B cell (primary cell): ENCODE data around the gene GCN1. TPM values are rescaled to one million over a fixed set of nuclear protein-coding genes. Genes with fewer than 3 reads are reported as not detected.

Experiments
- ATAC-seq: fragments of 200-7000 bp; cut with Tn5 transposase; one replicate; pipeline ENCODE4 v1.10.0; 2021; ENCODE audit warnings: low read depth, mild to moderate bottlenecking, moderate number of reproducible peaks, moderate library complexity
- CTCF ChIA-PET: fragments of 350-600 bp; sonication (Branson Sonifier 250); formaldehyde crosslinking; loops from one replicate; lab custom pipeline; 2021; ENCODE audit warnings: antibody characterized with exemption, inconsistent platforms; lab: Charles Lee
- POLR2A ChIA-PET: fragments of 350-600 bp; sonication (Branson Sonifier 250); formaldehyde crosslinking; loops from one replicate; lab custom pipeline; 2021; ENCODE audit warnings: antibody characterized with exemption; lab: Charles Lee
- DNase-seq: peaks from one replicate; pipeline ENCODE4 v3.0.0; 2013
- H2AFZ ChIP-seq: 2 replicates; pipeline ENCODE4 v1.6.1; 2012; ENCODE audit warnings: mild to moderate bottlenecking, low read depth, low read length; ENCODE audit not compliant: insufficient read depth, poor library complexity, severe bottlenecking
- H3K27ac ChIP-seq, 2 donors: 1 replicate in 1 of 2; 2 replicates in 1 of 2; pipeline ENCODE4 v1.5.1; 2012 to 2013; ENCODE audit warnings: low read length in 2 of 2, mild to moderate bottlenecking in 2 of 2, moderate library complexity in 1 of 2
- H3K27me3 ChIP-seq, 4 experiments: fragments of 200-600 bp in 1 of 4; sonication (generic) in 1 of 4; replicated peaks in 1 of 4; 1 replicate in 2 of 4; 2 replicates in 2 of 4; pipeline versions ENCODE4 v1.6.1 to v1.7.0; 2013 to 2016; ENCODE audit warnings: low read length in 3 of 4, mild to moderate bottlenecking in 2 of 4, mixed read lengths in 1 of 4, moderate library complexity in 1 of 4; ENCODE audit not compliant: insufficient read depth in 4 of 4, control insufficient read depth in 3 of 4; ENCODE audit errors: control extremely low read depth in 1 of 4
- H3K36me3 ChIP-seq, 2 experiments: replicated peaks in 1 of 2; 1 replicate in 1 of 2; 2 replicates in 1 of 2; pipeline versions ENCODE4 v1.6.1 to v1.7.1; 2013; ENCODE audit warnings: low read length in 1 of 2; ENCODE audit not compliant: insufficient read depth in 2 of 2, control insufficient read depth in 1 of 2; ENCODE audit errors: control extremely low read depth in 1 of 2, extremely low read depth in 1 of 2
- H3K4me1 ChIP-seq, 2 donors: fragments of 200-600 bp in 1 of 2; sonication (generic) in 1 of 2; 1 replicate in 1 of 2; 2 replicates in 1 of 2; pipeline versions ENCODE4 v1.5.1 to v1.6.1; 2013 to 2017; ENCODE audit warnings: low read length in 2 of 2; ENCODE audit not compliant: control insufficient read depth in 2 of 2, insufficient read depth in 2 of 2
- H3K4me2 ChIP-seq: replicated peaks from 2 replicates; pipeline ENCODE3; 2012; ENCODE audit warnings: mild to moderate bottlenecking, low read depth, low read length; ENCODE audit not compliant: poor library complexity, severe bottlenecking
- H3K4me3 ChIP-seq, 5 experiments: fragments of 200-600 bp in 1 of 5; sonication (generic) in 1 of 5; 1 replicate in 3 of 5; 2 replicates in 2 of 5; pipeline versions ENCODE4 v1.5.1 to v1.7.0; 2011 to 2016; ENCODE audit warnings: low read length in 4 of 5, mild to moderate bottlenecking in 4 of 5, low read depth in 2 of 5, control low read depth in 1 of 5, moderate library complexity in 1 of 5; ENCODE audit not compliant: insufficient read depth in 1 of 5; ENCODE audit errors: control extremely low read depth in 1 of 5, extremely low read depth in 1 of 5
- H3K79me2 ChIP-seq: fragments of 200-600 bp; sonication (generic); one replicate; pipeline ENCODE4 v1.6.0; 2016; ENCODE audit warnings: low read length; ENCODE audit not compliant: control insufficient read depth, insufficient read depth
- H3K9ac ChIP-seq: fragments of 200-600 bp; sonication (generic); 2 replicates; pipeline ENCODE4 v1.6.1; 2017; ENCODE audit warnings: mild to moderate bottlenecking, low read length, moderate library complexity
- H3K9me3 ChIP-seq, 3 donors: one replicate each; pipeline versions ENCODE4 v1.6.1 to v1.7.1; 2013; ENCODE audit warnings: low read length in 2 of 3; ENCODE audit not compliant: control insufficient read depth in 2 of 3, insufficient read depth in 1 of 3; ENCODE audit errors: control extremely low read depth in 1 of 3
- H4K20me1 ChIP-seq: 2 replicates; pipeline ENCODE4 v1.6.0; 2012; ENCODE audit warnings: mild to moderate bottlenecking, low read length; ENCODE audit not compliant: insufficient read depth, control insufficient read depth, poor library complexity, severe bottlenecking
- H3K27ac Mint-ChIP-seq: one replicate; pipeline ENCODE4 v1.8.0; 2021; ENCODE audit warnings: mixed read lengths
- H3K27me3 Mint-ChIP-seq: one replicate; pipeline ENCODE4 v1.8.0; 2021; ENCODE audit warnings: mixed read lengths
- H3K4me1 Mint-ChIP-seq: one replicate; pipeline ENCODE4 v1.8.0; 2021; ENCODE audit warnings: mixed read lengths
- H3K4me3 Mint-ChIP-seq: one replicate; pipeline ENCODE4 v1.8.0; 2021; ENCODE audit warnings: mixed read lengths
- H3K9me3 Mint-ChIP-seq: one replicate; pipeline ENCODE4 v1.8.0; 2022; ENCODE audit warnings: mixed read lengths; ENCODE audit not compliant: insufficient read depth
- CTCF ChIP-seq: fragments of 200-600 bp; IDR thresholded peaks from one replicate; pipeline ENCODE4 v1.8.0; 2022; ENCODE audit warnings: antibody characterized with exemption, mild to moderate bottlenecking
- EZH2 ChIP-seq: IDR thresholded peaks from 2 replicates; pipeline ENCODE4 v1.6.1; 2012; ENCODE audit warnings: borderline replicate concordance, low read depth, mild to moderate bottlenecking, moderate library complexity, low read length; ENCODE audit not compliant: insufficient read depth, poor library complexity, severe bottlenecking
- WGBS: methylation state at CpG from one replicate; pipeline ENCODE4 v1.1.5; 2013; ENCODE audit warnings: missing lambda C conversion rate; ENCODE audit not compliant: insufficient coverage; 5-methylcytosine and 5-hydroxymethylcytosine counted together
- intact Hi-C: fragments of 100-400 bp; cut with micrococcal nuclease; formaldehyde crosslinking; loops from one replicate; pipeline ENCODE4 v1.10.0; 2022
- polyA plus RNA-seq: library from polyadenylated mRNA; depleted of rRNA; stranded (reverse); fragments of >200 nt; gene quantifications from 2 replicates; pipeline ENCODE4 v1.2.3, GENCODE V29; 2012
- total RNA-seq, 2 donors: library from RNA; stranded (reverse); fragments of 120-200 nt in 1 of 2; gene quantifications; 1 replicate in 1 of 2; 2 replicates in 1 of 2; pipeline versions ENCODE4 v1.2.3 to v1.2.4, GENCODE V29; 2013 to 2022

GCN1 gene
- total and polyA plus RNA-seq, 2 donors (not counting 1 experiment from before 2014, with no cell fraction given), result 41.3 to 127 TPM

DNA sequence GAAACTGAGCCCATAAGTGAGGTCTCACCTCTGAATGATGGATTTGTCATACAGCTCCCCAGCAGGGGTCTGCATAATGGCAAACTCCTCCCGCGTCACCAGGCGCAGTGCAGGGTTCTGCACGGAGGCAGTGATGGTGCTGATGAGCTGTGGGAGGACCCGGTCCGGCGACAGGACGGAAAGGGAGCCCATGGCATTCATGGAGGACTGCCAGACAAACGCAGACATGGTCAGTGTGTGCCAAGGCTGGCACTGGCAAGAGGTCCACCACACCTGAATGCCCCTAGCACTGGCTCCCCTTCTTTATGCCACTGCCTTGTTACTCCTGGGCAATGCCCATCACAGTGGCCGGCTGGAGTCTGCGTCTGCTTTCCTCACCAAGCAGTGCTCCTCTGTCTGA, 32.7 kb downstream of the GCN1 start:
- Histone ChIP-seq H3K9me3 (no peaks in the 10 kb centered on the region), H3K4me1 (peaks cover 0 to 4% of the 10 kb centered on the region in 2 donors), H4K20me1 (no peaks in the 10 kb centered on the region), H3K27me3 (no peaks in the 10 kb centered on the region), H3K79me2 (peaks cover 3% of the 10 kb centered on the region), H3K4me2 (no peak overlapping the region), H3K4me3 (no peak overlapping the region), H3K36me3 (peaks cover 5 to 72% of the 10 kb centered on the region in 2 experiments), H3K27ac (no peak overlapping the region), H3K9ac (no peak overlapping the region), H2AFZ (no peak overlapping the region)
- intact Hi-C loops, result no loop called here
- H3K4me1 Mint-ChIP-seq, result peaks cover 2% of the 10 kb centered on the region
- TF ChIP-seq CTCF (no peak), EZH2 (no peak)
- no peak overlapping the region for H3K27ac Mint-ChIP-seq
- ATAC-seq (no peak), DNase-seq (no peak)
- no peaks in the 10 kb centered on the region for H3K9me3 Mint-ChIP-seq
- H3K27me3 Mint-ChIP-seq, result no peaks in the 10 kb centered on the region
- POLR2A ChIA-PET, result no interaction called here
- CTCF ChIA-PET, result interaction anchor here (0.6 kb wide), 1 partner anchor 39 kb away, joined by 3 read pairs; the partner anchor contains the start of gene RPLP0
- H3K4me3 Mint-ChIP-seq, result no peak overlapping the region
- WGBS, result 97% methylated on average over 11 of the region's 11 CpGs

GRCh38 chr12:120159509-120160237, 34.8 kb downstream of the GCN1 start:
- no peaks in the 10 kb centered on the region for H3K27me3 Mint-ChIP-seq
- WGBS, result 96% methylated on average over 10 of the region's 12 CpGs

More at GRCh38 chr12:120159509-120160237, 34.8 kb downstream of the GCN1 start:
- H3K27ac ChIP-seq, result no peak overlapping the region
- no peak overlapping the region for H2AFZ ChIP-seq
- POLR2A ChIA-PET, result no interaction called here
- no peak for TF ChIP-seq CTCF
- no peak for TF ChIP-seq EZH2
- ATAC-seq (no peak), DNase-seq (no peak)
- Mint-ChIP-seq H3K27ac (no peak overlapping the region), H3K4me3 (no peak overlapping the region), H3K4me1 (no peaks in the 10 kb centered on the region), H3K9me3 (no peaks in the 10 kb centered on the region)
- CTCF ChIA-PET, result no interaction called here
- H3K27me3 ChIP-seq, result no peaks in the 10 kb centered on the region
- no peak overlapping the region for H3K4me3 ChIP-seq
- no peaks in the 10 kb centered on the region for H3K9me3 ChIP-seq
- H3K4me1 ChIP-seq, result no peaks in the 10 kb centered on the region
- H4K20me1 ChIP-seq, result no peaks in the 10 kb centered on the region
- peaks cover 10 to 91% of the 10 kb centered on the region in 2 experiments for H3K36me3 ChIP-seq
- H3K79me2 ChIP-seq, result peaks cover 3% of the 10 kb centered on the region
- H3K9ac ChIP-seq, result no peak overlapping the region
- no peak overlapping the region for H3K4me2 ChIP-seq
- intact Hi-C loops, result no loop called here
